Right lobe of liver (tissue), 4 donors: ENCODE results near the gene GALNT13.

Experiments
- CTCF ChIP-seq, 4 donors: fragments of 200-600 bp in 3 of 4; fragments of 450-650 bp in 1 of 4; IDR thresholded peaks; one replicate each; pipeline versions ENCODE4 v1.5.1 to v1.8.0; 2016 to 2022; ENCODE audit warnings: antibody characterized with exemption in 4 of 4, mild to moderate bottlenecking in 2 of 4
- POLR2A ChIP-seq: fragments of 450-650 bp; IDR thresholded peaks from one replicate; pipeline ENCODE4 v1.6.1; 2017; ENCODE audit warnings: antibody characterized with exemption, mild to moderate bottlenecking
- donor health status: DM: no; HTN: no; CAD: no.
- donor health status: DM: no; HTN: no; CAD: no.
- donor health status: DM: no; HTN: yes; CAD: no.

GRCh38 chr2:153935511-153935910 is 63.8 kb downstream of the GALNT13 start:
- TF ChIP-seq POLR2A (no peak), CTCF (IDR thresholded peaks at IDR 0.05) (no peak)
